B cell (primary cell): ENCODE data around the gene NOL4L. TPM values are rescaled to one million over a fixed set of nuclear protein-coding genes. Genes with fewer than 3 reads are reported as not detected.

ENCODE experiments used
- ATAC-seq: fragments of 200-7000 bp; cut with Tn5 transposase; one replicate; pipeline ENCODE4 v1.10.0; 2021; ENCODE audit warnings: low read depth, mild to moderate bottlenecking, moderate number of reproducible peaks, moderate library complexity
- CTCF ChIA-PET: fragments of 350-600 bp; sonication (Branson Sonifier 250); formaldehyde crosslinking; loops from one replicate; lab custom pipeline; 2021; ENCODE audit warnings: antibody characterized with exemption, inconsistent platforms; lab: Charles Lee
- POLR2A ChIA-PET: fragments of 350-600 bp; sonication (Branson Sonifier 250); formaldehyde crosslinking; loops from one replicate; lab custom pipeline; 2021; ENCODE audit warnings: antibody characterized with exemption; lab: Charles Lee
- DNase-seq: peaks from one replicate; pipeline ENCODE4 v3.0.0; 2013
- H2AFZ ChIP-seq: 2 replicates; pipeline ENCODE4 v1.6.1; 2012; ENCODE audit warnings: mild to moderate bottlenecking, low read depth, low read length; ENCODE audit not compliant: insufficient read depth, poor library complexity, severe bottlenecking
- H3K27ac ChIP-seq, 2 donors: 1 replicate in 1 of 2; 2 replicates in 1 of 2; pipeline ENCODE4 v1.5.1; 2012 to 2013; ENCODE audit warnings: low read length in 2 of 2, mild to moderate bottlenecking in 2 of 2, moderate library complexity in 1 of 2
- H3K27me3 ChIP-seq, 4 experiments: fragments of 200-600 bp in 1 of 4; sonication (generic) in 1 of 4; replicated peaks in 1 of 4; 1 replicate in 2 of 4; 2 replicates in 2 of 4; pipeline versions ENCODE4 v1.6.1 to v1.7.0; 2013 to 2016; ENCODE audit warnings: low read length in 3 of 4, mild to moderate bottlenecking in 2 of 4, mixed read lengths in 1 of 4, moderate library complexity in 1 of 4; ENCODE audit not compliant: insufficient read depth in 4 of 4, control insufficient read depth in 3 of 4; ENCODE audit errors: control extremely low read depth in 1 of 4
- H3K36me3 ChIP-seq, 2 experiments: replicated peaks in 1 of 2; 1 replicate in 1 of 2; 2 replicates in 1 of 2; pipeline versions ENCODE4 v1.6.1 to v1.7.1; 2013; ENCODE audit warnings: low read length in 1 of 2; ENCODE audit not compliant: insufficient read depth in 2 of 2, control insufficient read depth in 1 of 2; ENCODE audit errors: control extremely low read depth in 1 of 2, extremely low read depth in 1 of 2
- H3K4me1 ChIP-seq, 2 donors: fragments of 200-600 bp in 1 of 2; sonication (generic) in 1 of 2; 1 replicate in 1 of 2; 2 replicates in 1 of 2; pipeline versions ENCODE4 v1.5.1 to v1.6.1; 2013 to 2017; ENCODE audit warnings: low read length in 2 of 2; ENCODE audit not compliant: control insufficient read depth in 2 of 2, insufficient read depth in 2 of 2
- H3K4me2 ChIP-seq: replicated peaks from 2 replicates; pipeline ENCODE3; 2012; ENCODE audit warnings: mild to moderate bottlenecking, low read depth, low read length; ENCODE audit not compliant: poor library complexity, severe bottlenecking
- H3K4me3 ChIP-seq, 5 experiments: fragments of 200-600 bp in 1 of 5; sonication (generic) in 1 of 5; 1 replicate in 3 of 5; 2 replicates in 2 of 5; pipeline versions ENCODE4 v1.5.1 to v1.7.0; 2011 to 2016; ENCODE audit warnings: low read length in 4 of 5, mild to moderate bottlenecking in 4 of 5, low read depth in 2 of 5, control low read depth in 1 of 5, moderate library complexity in 1 of 5; ENCODE audit not compliant: insufficient read depth in 1 of 5; ENCODE audit errors: control extremely low read depth in 1 of 5, extremely low read depth in 1 of 5
- H3K79me2 ChIP-seq: fragments of 200-600 bp; sonication (generic); one replicate; pipeline ENCODE4 v1.6.0; 2016; ENCODE audit warnings: low read length; ENCODE audit not compliant: control insufficient read depth, insufficient read depth
- H3K9ac ChIP-seq: fragments of 200-600 bp; sonication (generic); 2 replicates; pipeline ENCODE4 v1.6.1; 2017; ENCODE audit warnings: mild to moderate bottlenecking, low read length, moderate library complexity
- H3K9me3 ChIP-seq, 3 donors: one replicate each; pipeline versions ENCODE4 v1.6.1 to v1.7.1; 2013; ENCODE audit warnings: low read length in 2 of 3; ENCODE audit not compliant: control insufficient read depth in 2 of 3, insufficient read depth in 1 of 3; ENCODE audit errors: control extremely low read depth in 1 of 3
- H4K20me1 ChIP-seq: 2 replicates; pipeline ENCODE4 v1.6.0; 2012; ENCODE audit warnings: mild to moderate bottlenecking, low read length; ENCODE audit not compliant: insufficient read depth, control insufficient read depth, poor library complexity, severe bottlenecking
- H3K27ac Mint-ChIP-seq: one replicate; pipeline ENCODE4 v1.8.0; 2021; ENCODE audit warnings: mixed read lengths
- H3K27me3 Mint-ChIP-seq: one replicate; pipeline ENCODE4 v1.8.0; 2021; ENCODE audit warnings: mixed read lengths
- H3K4me1 Mint-ChIP-seq: one replicate; pipeline ENCODE4 v1.8.0; 2021; ENCODE audit warnings: mixed read lengths
- H3K4me3 Mint-ChIP-seq: one replicate; pipeline ENCODE4 v1.8.0; 2021; ENCODE audit warnings: mixed read lengths
- H3K9me3 Mint-ChIP-seq: one replicate; pipeline ENCODE4 v1.8.0; 2022; ENCODE audit warnings: mixed read lengths; ENCODE audit not compliant: insufficient read depth
- EZH2 ChIP-seq: IDR thresholded peaks from 2 replicates; pipeline ENCODE4 v1.6.1; 2012; ENCODE audit warnings: borderline replicate concordance, low read depth, mild to moderate bottlenecking, moderate library complexity, low read length; ENCODE audit not compliant: insufficient read depth, poor library complexity, severe bottlenecking
- WGBS: methylation state at CpG from one replicate; pipeline ENCODE4 v1.1.5; 2013; ENCODE audit warnings: missing lambda C conversion rate; ENCODE audit not compliant: insufficient coverage; 5-methylcytosine and 5-hydroxymethylcytosine counted together
- intact Hi-C: fragments of 100-400 bp; cut with micrococcal nuclease; formaldehyde crosslinking; loops from one replicate; pipeline ENCODE4 v1.10.0; 2022
- polyA plus RNA-seq: library from polyadenylated mRNA; depleted of rRNA; stranded (reverse); fragments of >200 nt; gene quantifications from 2 replicates; pipeline ENCODE4 v1.2.3, GENCODE V29; 2012
- total RNA-seq, 2 donors: library from RNA; stranded (reverse); fragments of 120-200 nt in 1 of 2; gene quantifications; 1 replicate in 1 of 2; 2 replicates in 1 of 2; pipeline versions ENCODE4 v1.2.3 to v1.2.4, GENCODE V29; 2013 to 2022
- TF ChIP-seq, protein P1 (sequence below): fragments of 200-600 bp; IDR thresholded peaks from one replicate; pipeline ENCODE4 v1.8.0; 2022; ENCODE audit warnings: antibody characterized with exemption, mild to moderate bottlenecking

Gene NOL4L
- total and polyA plus RNA-seq, 2 donors (not counting 1 experiment from before 2014, with no cell fraction given): 6.5 to 7.9 TPM

- Histone ChIP-seq H3K9ac (no peak overlapping the region), H3K9me3 (no peaks in the 10 kb centered on the region), H3K4me2 (no peak overlapping the region), H4K20me1 (no peaks in the 10 kb centered on the region), H3K27ac (no peak overlapping the region), H3K36me3 (no peaks in the 10 kb centered on the region), H3K27me3 (peaks cover 0 to 9% (median 0%) of the 10 kb centered on the region in 4 experiments), H3K4me3 (no peak overlapping the region), H2AFZ (no peak overlapping the region), H3K79me2 (no peaks in the 10 kb centered on the region), H3K4me1 (no peaks in the 10 kb centered on the region)
- Mint-ChIP-seq H3K27ac (no peak overlapping the region), H3K27me3 (peaks cover 2% of the 10 kb centered on the region), H3K9me3 (no peaks in the 10 kb centered on the region), H3K4me3 (no peak overlapping the region), H3K4me1 (peaks cover 7% of the 10 kb centered on the region)
- intact Hi-C loops: no loop called here
- ATAC-seq: no peak
- TF ChIP-seq, protein P1, sequence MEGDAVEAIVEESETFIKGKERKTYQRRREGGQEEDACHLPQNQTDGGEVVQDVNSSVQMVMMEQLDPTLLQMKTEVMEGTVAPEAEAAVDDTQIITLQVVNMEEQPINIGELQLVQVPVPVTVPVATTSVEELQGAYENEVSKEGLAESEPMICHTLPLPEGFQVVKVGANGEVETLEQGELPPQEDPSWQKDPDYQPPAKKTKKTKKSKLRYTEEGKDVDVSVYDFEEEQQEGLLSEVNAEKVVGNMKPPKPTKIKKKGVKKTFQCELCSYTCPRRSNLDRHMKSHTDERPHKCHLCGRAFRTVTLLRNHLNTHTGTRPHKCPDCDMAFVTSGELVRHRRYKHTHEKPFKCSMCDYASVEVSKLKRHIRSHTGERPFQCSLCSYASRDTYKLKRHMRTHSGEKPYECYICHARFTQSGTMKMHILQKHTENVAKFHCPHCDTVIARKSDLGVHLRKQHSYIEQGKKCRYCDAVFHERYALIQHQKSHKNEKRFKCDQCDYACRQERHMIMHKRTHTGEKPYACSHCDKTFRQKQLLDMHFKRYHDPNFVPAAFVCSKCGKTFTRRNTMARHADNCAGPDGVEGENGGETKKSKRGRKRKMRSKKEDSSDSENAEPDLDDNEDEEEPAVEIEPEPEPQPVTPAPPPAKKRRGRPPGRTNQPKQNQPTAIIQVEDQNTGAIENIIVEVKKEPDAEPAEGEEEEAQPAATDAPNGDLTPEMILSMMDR: no peak
- no peak for TF ChIP-seq EZH2
- ChIA-PET POLR2A (no interaction called here), CTCF (no interaction called here)
- no peak for DNase-seq
- WGBS: 96% methylated on average over 8 of the region's 9 CpGs
Observed at GRCh38 chr20:32575227-32575581, 9.9 kb downstream of the NOL4L start.

DNA sequence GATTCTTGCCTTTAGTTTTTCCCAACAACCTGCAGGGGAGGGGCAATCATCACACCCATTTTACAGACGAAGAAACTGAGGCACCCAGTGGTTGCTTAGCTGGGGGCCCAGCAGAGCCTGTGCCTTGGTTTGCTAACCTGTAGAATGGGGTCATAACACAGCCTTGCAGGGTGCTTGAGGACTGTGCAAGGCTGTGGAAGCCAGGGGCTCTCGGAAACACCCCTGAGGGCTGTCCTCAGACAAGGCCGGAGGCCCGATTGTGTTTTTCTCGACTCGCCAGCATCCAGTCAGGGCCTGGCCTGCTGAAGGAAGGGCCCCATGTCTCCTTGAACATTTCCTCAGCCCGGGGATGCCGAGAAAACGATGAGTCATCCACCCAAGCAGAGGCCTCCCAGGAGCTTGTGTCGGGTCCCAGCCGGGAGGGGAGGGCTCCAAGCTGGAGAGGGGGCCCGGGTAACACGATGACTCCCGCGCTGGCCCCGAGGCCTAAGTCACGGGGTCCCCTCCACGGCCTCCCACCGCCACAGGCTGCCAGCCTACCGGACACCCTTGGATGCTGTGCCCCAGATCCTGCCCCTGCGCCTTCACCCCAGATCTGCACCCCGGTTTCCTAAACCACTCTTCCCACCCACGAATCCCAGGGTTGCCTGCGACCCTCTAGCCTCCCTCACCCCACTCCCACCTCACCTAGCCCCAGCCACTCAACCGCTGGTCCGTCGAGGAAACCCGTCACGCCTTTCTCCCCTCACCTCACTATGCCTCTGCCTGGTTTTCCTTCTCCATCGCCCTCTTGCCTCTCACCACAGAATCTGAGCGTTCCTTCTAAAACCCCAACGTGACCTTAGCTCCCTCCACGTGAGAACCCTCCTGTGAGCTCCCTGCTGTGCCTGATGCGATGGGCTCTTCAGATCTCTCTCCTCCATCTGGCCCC, 10.6 kb downstream of the NOL4L start:
- TF ChIP-seq, protein P1: no peak
- no peak for TF ChIP-seq EZH2
- H4K20me1 ChIP-seq: no peaks in the 10 kb centered on the region
- ChIA-PET CTCF (no interaction called here), POLR2A (no interaction called here)
- Mint-ChIP-seq H3K4me3 (no peak overlapping the region), H3K27me3 (peaks cover 2% of the 10 kb centered on the region), H3K27ac (no peak overlapping the region), H3K4me1 (peaks cover 7% of the 10 kb centered on the region), H3K9me3 (no peaks in the 10 kb centered on the region)
- no peak overlapping the region for H3K27ac ChIP-seq
- no peak overlapping the region for H3K4me2 ChIP-seq
- H3K36me3 ChIP-seq: no peaks in the 10 kb centered on the region
- peaks cover 0 to 9% (median 0%) of the 10 kb centered on the region in 4 experiments for H3K27me3 ChIP-seq
- DNase-seq (no peak), ATAC-seq (no peak)
- H3K9ac ChIP-seq: no peak overlapping the region
- H3K4me1 ChIP-seq: no peaks in the 10 kb centered on the region
- no peaks in the 10 kb centered on the region for H3K9me3 ChIP-seq
- 32% methylated on average over 33 of the region's 34 CpGs for WGBS
- H3K4me3 ChIP-seq: no peak overlapping the region
- intact Hi-C loops: no loop called here
- H3K79me2 ChIP-seq: no peaks in the 10 kb centered on the region
- H2AFZ ChIP-seq: no peak overlapping the region
